G401.6 (cell line): ENCODE results near the gene FAM219A.

Experiments used
- FAIRE-seq: peaks from 2 replicates; lab custom pipeline; 2012; peaks lifted over from hg19 to GRCh38; lab: Jason Lieb, UNC

Gene FAM219A

GRCh38 chr9:34458013-34458958 is at the start of gene FAM219A, which contains the start of gene DNAI1:
TSS of gene FAM219A (minus strand) at chr9:34458570. CDS start at chr9:34458263, 307 bp downstream.
TSS of gene DNAI1 (plus strand) at chr9:34458805. CDS start at chr9:34459006, 201 bp downstream.
- peak; percentile 97 for FAIRE-seq

- FAIRE-seq = no peak
These were observed 49.6 kb upstream of the FAM219A start for GRCh38 chr9:34507966-34508365.

- FAIRE-seq = no peak
These were observed 49.2 kb upstream of the FAM219A start for GRCh38 chr9:34507556-34507955.

- no peak for FAIRE-seq
These were observed 48.3 kb upstream of the FAM219A start for GRCh38 chr9:34506623-34507022.

- FAIRE-seq = no peak
These were observed 47.2 kb upstream of the FAM219A start for GRCh38 chr9:34505370-34506120.

- FAIRE-seq = no peak
These were observed 45.0 kb upstream of the FAM219A start for GRCh38 chr9:34503406-34503805.

- FAIRE-seq = no peak
These were observed 44.5 kb upstream of the FAM219A start for GRCh38 chr9:34502891-34503290.

GRCh38 chr9:34502471-34502870 is 44.1 kb upstream of the FAM219A start:
- no peak for FAIRE-seq

- FAIRE-seq = no peak
These were observed 43.6 kb upstream of the FAM219A start for GRCh38 chr9:34501889-34502425.

- no peak for FAIRE-seq
These were observed 43.0 kb upstream of the FAM219A start for GRCh38 chr9:34501372-34501771.

- peak; percentile 27 for FAIRE-seq
These were observed 42.4 kb upstream of the FAM219A start for GRCh38 chr9:34500623-34501267.

- FAIRE-seq = no peak
These were observed 40.7 kb upstream of the FAM219A start for GRCh38 chr9:34499076-34499475.

GRCh38 chr9:34498553-34498952 is 40.2 kb upstream of the FAM219A start:
- FAIRE-seq = no peak

- no peak for FAIRE-seq
These were observed 37.9 kb upstream of the FAM219A start for GRCh38 chr9:34496149-34496712.

- no peak for FAIRE-seq
These were observed 35.7 kb upstream of the FAM219A start for GRCh38 chr9:34493972-34494535.

- FAIRE-seq = no peak
These were observed 33.7 kb upstream of the FAM219A start for GRCh38 chr9:34492051-34492450.

- FAIRE-seq = no peak
These were observed 33.2 kb upstream of the FAM219A start for GRCh38 chr9:34491596-34491995.

- FAIRE-seq = no peak
These were observed 32.4 kb upstream of the FAM219A start for GRCh38 chr9:34490760-34491159.

GRCh38 chr9:34490360-34490759 is 32.0 kb upstream of the FAM219A start:
- FAIRE-seq = no peak

- no peak for FAIRE-seq
These were observed 28.2 kb upstream of the FAM219A start for GRCh38 chr9:34486572-34486971.

GRCh38 chr9:34485822-34486221 is 27.5 kb upstream of the FAM219A start:
- FAIRE-seq = no peak

GRCh38 chr9:34484678-34485077 is 26.3 kb upstream of the FAM219A start:
- no peak for FAIRE-seq
